ENCODE data around the gene SLBP. TPM values are rescaled to one million over a fixed set of nuclear protein-coding genes. Genes with fewer than 3 reads are reported as not detected.

The SLBP gene
- total RNA-seq, 2 donors from 2014 or later, result 29.8 to 30.5 TPM

DNA sequence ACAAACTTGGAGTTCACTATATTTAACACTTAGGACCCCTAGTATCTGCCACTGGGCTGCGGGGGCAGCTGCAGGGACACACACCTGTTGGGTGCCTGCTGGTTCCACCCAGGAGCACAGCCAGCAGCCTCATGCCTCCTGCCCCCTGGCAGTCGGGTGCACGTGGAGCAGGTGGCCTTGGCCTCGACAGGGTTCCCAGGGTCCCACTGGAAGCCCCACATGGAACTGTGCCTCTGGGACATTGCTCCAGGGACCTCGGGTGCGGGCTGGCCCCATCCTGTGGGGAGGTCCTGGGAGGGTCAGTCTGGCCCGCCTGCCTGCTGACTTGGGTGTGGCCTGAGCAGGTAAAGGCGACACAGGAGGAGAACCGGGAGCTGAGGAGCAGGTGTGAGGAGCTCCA lies 27.2 kb upstream of the SLBP start:
- H3K27ac ChIP-seq, result no peak overlapping the region
- no peaks in the 10 kb centered on the region for H3K4me1 ChIP-seq (ENCODE audit: control insufficient read depth in 1 of 2, low read depth in 2 of 2)
- no peaks in the 10 kb centered on the region for H3K27me3 ChIP-seq (replicated peaks; ENCODE audit: insufficient read depth)
- no peak overlapping the region for H3K4me3 ChIP-seq
- H3K9me3 ChIP-seq, result peaks cover 9% of the 10 kb centered on the region
- DNase-seq (ENCODE audit: low spot score) (no peak), ATAC-seq (ENCODE audit: insufficient number of reproducible peaks, low FRiP score, low read depth) (no peak)
- TF ChIP-seq, protein P1, sequence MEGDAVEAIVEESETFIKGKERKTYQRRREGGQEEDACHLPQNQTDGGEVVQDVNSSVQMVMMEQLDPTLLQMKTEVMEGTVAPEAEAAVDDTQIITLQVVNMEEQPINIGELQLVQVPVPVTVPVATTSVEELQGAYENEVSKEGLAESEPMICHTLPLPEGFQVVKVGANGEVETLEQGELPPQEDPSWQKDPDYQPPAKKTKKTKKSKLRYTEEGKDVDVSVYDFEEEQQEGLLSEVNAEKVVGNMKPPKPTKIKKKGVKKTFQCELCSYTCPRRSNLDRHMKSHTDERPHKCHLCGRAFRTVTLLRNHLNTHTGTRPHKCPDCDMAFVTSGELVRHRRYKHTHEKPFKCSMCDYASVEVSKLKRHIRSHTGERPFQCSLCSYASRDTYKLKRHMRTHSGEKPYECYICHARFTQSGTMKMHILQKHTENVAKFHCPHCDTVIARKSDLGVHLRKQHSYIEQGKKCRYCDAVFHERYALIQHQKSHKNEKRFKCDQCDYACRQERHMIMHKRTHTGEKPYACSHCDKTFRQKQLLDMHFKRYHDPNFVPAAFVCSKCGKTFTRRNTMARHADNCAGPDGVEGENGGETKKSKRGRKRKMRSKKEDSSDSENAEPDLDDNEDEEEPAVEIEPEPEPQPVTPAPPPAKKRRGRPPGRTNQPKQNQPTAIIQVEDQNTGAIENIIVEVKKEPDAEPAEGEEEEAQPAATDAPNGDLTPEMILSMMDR (IDR thresholded peaks at IDR 0.05), result no peak
- peaks cover 7% of the 10 kb centered on the region for H3K36me3 ChIP-seq

- TF ChIP-seq, protein P1 (IDR thresholded peaks at IDR 0.05), result no peak
- H3K27ac ChIP-seq, result no peak overlapping the region
- H3K4me1 ChIP-seq (ENCODE audit: control insufficient read depth in 1 of 2, low read depth in 2 of 2), result no peaks in the 10 kb centered on the region
- peaks cover 7% of the 10 kb centered on the region for H3K36me3 ChIP-seq
- H3K27me3 ChIP-seq (replicated peaks; ENCODE audit: insufficient read depth), result no peaks in the 10 kb centered on the region
- no peak overlapping the region for H3K4me3 ChIP-seq
- DNase-seq (ENCODE audit: low spot score) (no peak), ATAC-seq (ENCODE audit: insufficient number of reproducible peaks, low FRiP score, low read depth) (no peak)
- peaks cover 9% of the 10 kb centered on the region for H3K9me3 ChIP-seq
Observed at GRCh38 chr4:1738410-1738809, 26.3 kb upstream of the SLBP start.

DNA sequence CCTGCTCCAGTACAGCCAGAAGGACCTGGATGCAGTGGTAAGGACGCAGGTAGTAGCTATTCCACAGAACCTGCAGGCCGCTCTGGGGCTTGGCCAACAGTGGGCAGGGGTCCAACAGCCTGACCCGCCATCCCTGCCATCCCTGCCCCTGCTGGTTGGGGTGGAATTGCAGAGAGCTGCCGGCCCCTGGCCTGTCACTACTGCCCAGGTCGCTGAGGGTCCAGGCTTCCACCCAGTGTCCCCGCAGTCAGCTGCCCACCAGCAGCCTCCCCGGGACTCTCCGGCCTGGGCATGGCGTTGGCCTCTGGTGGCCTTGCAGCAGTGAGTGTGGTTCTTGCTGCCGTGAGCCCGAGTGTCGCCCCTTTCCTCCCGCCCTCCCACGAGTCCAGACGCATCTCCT lies 25.5 kb upstream of the SLBP start:
- no peak for ATAC-seq (ENCODE audit: insufficient number of reproducible peaks, low FRiP score, low read depth)
- DNase-seq (ENCODE audit: low spot score), result no peak
- Histone ChIP-seq H3K9me3 (peaks cover 9% of the 10 kb centered on the region), H3K4me3 (no peak overlapping the region), H3K4me1 (ENCODE audit: control insufficient read depth in 1 of 2, low read depth in 2 of 2) (no peaks in the 10 kb centered on the region), H3K36me3 (peaks cover 7% of the 10 kb centered on the region), H3K27ac (no peak overlapping the region), H3K27me3 (replicated peaks; ENCODE audit: insufficient read depth) (no peaks in the 10 kb centered on the region)
- TF ChIP-seq, protein P1 (IDR thresholded peaks at IDR 0.05), result no peak

- DNase-seq (ENCODE audit: low spot score) (no peak), ATAC-seq (ENCODE audit: insufficient number of reproducible peaks, low FRiP score, low read depth) (no peak)
- Histone ChIP-seq H3K4me3 (no peak overlapping the region), H3K4me1 (ENCODE audit: control insufficient read depth in 1 of 2, low read depth in 2 of 2) (no peaks in the 10 kb centered on the region), H3K9me3 (peaks cover 9% of the 10 kb centered on the region), H3K36me3 (peaks cover 7% of the 10 kb centered on the region), H3K27ac (no peak overlapping the region), H3K27me3 (replicated peaks; ENCODE audit: insufficient read depth) (no peaks in the 10 kb centered on the region)
- TF ChIP-seq, protein P1 (IDR thresholded peaks at IDR 0.05), result no peak
Observed at GRCh38 chr4:1736812-1737211, 24.7 kb upstream of the SLBP start.

- no peak overlapping the region for H3K4me3 ChIP-seq
- no peak for DNase-seq (ENCODE audit: low spot score)
- peaks cover 9% of the 10 kb centered on the region for H3K9me3 ChIP-seq
- TF ChIP-seq, protein P1 (IDR thresholded peaks at IDR 0.05), result no peak
- no peaks in the 10 kb centered on the region for H3K27me3 ChIP-seq (replicated peaks; ENCODE audit: insufficient read depth)
- no peak overlapping the region for H3K27ac ChIP-seq
- H3K4me1 ChIP-seq (ENCODE audit: control insufficient read depth in 1 of 2, low read depth in 2 of 2), result no peaks in the 10 kb centered on the region
- ATAC-seq (ENCODE audit: insufficient number of reproducible peaks, low FRiP score, low read depth), result no peak
- H3K36me3 ChIP-seq, result peaks cover 7% of the 10 kb centered on the region
Observed at GRCh38 chr4:1735215-1735614, 23.1 kb upstream of the SLBP start.
